COLO829 (cell line): ENCODE data around the gene CHD5.

Experiments
- DNase-seq: peaks from one replicate; pipeline ENCODE4 v3.0.0; 2012; ENCODE audit warnings: low spot score

The CHD5 gene

GRCh38 chr1:6200188-6200809, 20.2 kb upstream of the CHD5 start:
- DNase-seq, result no peak

GRCh38 chr1:6199298-6200187, 19.4 kb upstream of the CHD5 start, which contains the start of gene RPL22:
Gene RPL22, minus strand, starts transcription at chr1:6199595. Its CDS starts 22 bp downstream, at chr1:6199573.
- peak; percentile 96 for DNase-seq

GRCh38 chr1:6198646-6199297, 18.7 kb upstream of the CHD5 start:
- DNase-seq, result no peak

- no peak for DNase-seq
Observed at GRCh38 chr1:6197746-6198427, 17.8 kb upstream of the CHD5 start.

GRCh38 chr1:6191968-6192367, 11.8 kb upstream of the CHD5 start:
- no peak for DNase-seq

GRCh38 chr1:6188466-6188865, 8.3 kb upstream of the CHD5 start:
- DNase-seq, result no peak

GRCh38 chr1:6185635-6186382, 5.7 kb upstream of the CHD5 start:
- no peak for DNase-seq

GRCh38 chr1:6185151-6185550, 5.0 kb upstream of the CHD5 start:
- no peak for DNase-seq

- no peak for DNase-seq
Observed at GRCh38 chr1:6184083-6184783, 4.1 kb upstream of the CHD5 start.

GRCh38 chr1:6183520-6183989, 3.4 kb upstream of the CHD5 start:
- no peak for DNase-seq

GRCh38 chr1:6181347-6181770, 1.2 kb upstream of the CHD5 start:
- no peak for DNase-seq

GRCh38 chr1:6180707-6181311, 688 bp upstream of the CHD5 start:
- DNase-seq, result no peak

- no peak for DNase-seq
Observed at GRCh38 chr1:6179564-6180175, 451 bp downstream of the CHD5 start.

GRCh38 chr1:6178751-6179563, 1.2 kb downstream of the CHD5 start:
- no peak for DNase-seq

GRCh38 chr1:6177681-6178380, 2.3 kb downstream of the CHD5 start:
- DNase-seq, result no peak

GRCh38 chr1:6176779-6177178, 3.3 kb downstream of the CHD5 start:
- no peak for DNase-seq

- no peak for DNase-seq
Observed at GRCh38 chr1:6175411-6175828, 4.7 kb downstream of the CHD5 start.
